HCT116 (cell line): ENCODE results near the gene RFTN1. TPM values are rescaled to one million over a fixed set of nuclear protein-coding genes. Genes with fewer than 3 reads are reported as not detected.

Source experiments
- ATAC-seq: fragments of 200-7000 bp; cut with Tn5 transposase; 2 replicates; pipeline ENCODE4 v1.9.1; 2020; ENCODE audit warnings: mild to moderate bottlenecking, moderate library complexity
- BruUV-seq: library from RNA; stranded (reverse); fragments of 400-500 nt; replicated peaks from 2 replicates; lab custom pipeline; 2021; lab: Mats Ljungman, UMichigan
- CTCF ChIA-PET: fragments of 300-600 bp; sonication (Branson Sonifier 250); formaldehyde crosslinking; loops from one replicate; lab custom pipeline; 2021; ENCODE audit warnings: antibody characterized with exemption; lab: Charles Lee
- POLR2A ChIA-PET: fragments of 300-600, 350-600 bp; sonication (Branson Sonifier 250); formaldehyde crosslinking; loops from one replicate; lab custom pipeline; 2021; ENCODE audit warnings: antibody characterized with exemption; lab: Charles Lee
- RAD21 ChIA-PET, 2 experiments: fragments of 300-600 bp; sonication (Branson Sonifier 250); formaldehyde crosslinking; loops; one replicate each; lab custom pipeline; 2023; ENCODE audit warnings: low total read pairs in 2 of 2; ENCODE audit not compliant: uncharacterized antibody in 2 of 2, unreplicated experiment in 2 of 2, low non-redundant PET in 1 of 2; lab: Charles Lee
- DNase-seq: peaks from one replicate; pipeline ENCODE4 v3.0.0-alpha.2; 2010; ENCODE audit warnings: low read depth, low spot score
- H2AFZ ChIP-seq: fragments of 200-600 bp; shearing (Covaris generic), sonication (generic); 2 replicates; pipeline ENCODE4 v1.6.1; 2017; ENCODE audit warnings: low read depth, mixed run types, mixed read lengths, antibody characterized with exemption, low read length; ENCODE audit not compliant: poor library complexity, severe bottlenecking
- H3K27ac ChIP-seq: 2 replicates; pipeline ENCODE4 v1.5.1; 2012; ENCODE audit warnings: low read depth, low read length
- H3K27me3 ChIP-seq: fragments of 200-600 bp; sonication (generic); 2 replicates; pipeline ENCODE4 v1.6.1; 2016; ENCODE audit warnings: mixed run types, low read length, mixed read lengths; ENCODE audit not compliant: insufficient read depth
- H3K36me3 ChIP-seq, 2 experiments: fragments of 200-500 bp in 1 of 2; fragments of 200-600 bp in 1 of 2; sonication (Bioruptor generic) in 1 of 2; sonication (generic) in 1 of 2; 2 replicates each; pipeline versions ENCODE4 v1.5.1 to v1.6.1; 2014 to 2016; ENCODE audit warnings: low read length in 2 of 2, inconsistent platforms in 1 of 2, mixed read lengths in 1 of 2, mixed run types in 1 of 2; ENCODE audit not compliant: insufficient read depth in 2 of 2, control insufficient read depth in 1 of 2
- H3K4me1 ChIP-seq, 2 experiments: fragments of 200-600 bp in 1 of 2; sonication (generic) in 1 of 2; 2 replicates each; pipeline versions ENCODE4 v1.5.1 to v1.6.1; 2012 to 2017; ENCODE audit warnings: low read length in 2 of 2, inconsistent platforms in 1 of 2, mild to moderate bottlenecking in 1 of 2, mixed read lengths in 1 of 2, mixed run types in 1 of 2, moderate library complexity in 1 of 2; ENCODE audit not compliant: insufficient read depth in 2 of 2, control insufficient read depth in 1 of 2
- H3K4me2 ChIP-seq: fragments of 200-600 bp; sonication (generic); 2 replicates; pipeline ENCODE4 v1.6.1; 2017; ENCODE audit warnings: mixed run types, low read length, mixed read lengths
- H3K4me3 ChIP-seq, 2 experiments: fragments of 200-600 bp in 1 of 2; sonication (generic) in 1 of 2; replicated peaks in 1 of 2; 2 replicates each; pipeline ENCODE4 v1.5.1; 2011 to 2016; ENCODE audit warnings: low read length in 2 of 2, control low read depth in 1 of 2, low read depth in 1 of 2, mild to moderate bottlenecking in 1 of 2, mixed read lengths in 1 of 2, mixed run types in 1 of 2
- H3K79me2 ChIP-seq: fragments of 200-600 bp; sonication (generic); 2 replicates; pipeline ENCODE4 v1.6.1; 2017; ENCODE audit warnings: mild to moderate bottlenecking, mixed run types, low read length, moderate library complexity, mixed read lengths; ENCODE audit not compliant: insufficient read depth
- H3K9ac ChIP-seq: fragments of 200-600 bp; sonication (generic); 2 replicates; pipeline ENCODE4 v1.6.1; 2016; ENCODE audit warnings: low read length, mixed read lengths
- H3K9me2 ChIP-seq: fragments of 200-600 bp; sonication (generic), shearing (Covaris generic); 2 replicates; pipeline ENCODE4 v1.6.1; 2017; ENCODE audit warnings: mixed run types, mild to moderate bottlenecking, moderate library complexity; ENCODE audit not compliant: insufficient read depth
- H3K9me3 ChIP-seq, 2 experiments: fragments of 200-500 bp in 1 of 2; fragments of 200-600 bp in 1 of 2; sonication (Bioruptor generic) in 1 of 2; sonication (generic) in 1 of 2; 2 replicates each; pipeline ENCODE4 v1.6.1; 2014 to 2017; ENCODE audit warnings: low read length in 2 of 2, mixed read lengths in 2 of 2, inconsistent platforms in 1 of 2, low read depth in 1 of 2, mild to moderate bottlenecking in 1 of 2, mixed run types in 1 of 2, moderate library complexity in 1 of 2; ENCODE audit not compliant: control insufficient read depth in 1 of 2, insufficient read depth in 1 of 2
- H4K20me1 ChIP-seq: fragments of 200-600 bp; sonication (generic), shearing (Covaris generic); 2 replicates; pipeline ENCODE4 v1.6.1; 2017; ENCODE audit warnings: mixed run types, mild to moderate bottlenecking, moderate library complexity; ENCODE audit not compliant: insufficient read depth
- CBX3 ChIP-seq: IDR thresholded peaks from 2 replicates; pipeline ENCODE4 v1.6.1; 2012; ENCODE audit warnings: low read depth
- EGR1 ChIP-seq: IDR thresholded peaks from 2 replicates; pipeline ENCODE4 v1.6.1; 2012; ENCODE audit warnings: low read depth
- ELF1 ChIP-seq: IDR thresholded peaks from 2 replicates; pipeline ENCODE4 v1.6.1; 2012; ENCODE audit warnings: low read depth, borderline replicate concordance
- FOSL1 ChIP-seq: IDR thresholded peaks from 2 replicates; pipeline ENCODE4 v1.6.1; 2012; ENCODE audit warnings: low read depth
- POLR2AphosphoS5 ChIP-seq: IDR thresholded peaks from 2 replicates; pipeline ENCODE4 v1.6.1; 2011; ENCODE audit warnings: mild to moderate bottlenecking, low read depth, low read length, moderate library complexity
- RAD21 ChIP-seq: IDR thresholded peaks from 2 replicates; pipeline ENCODE4 v1.6.1; 2012; ENCODE audit warnings: low read depth, mild to moderate bottlenecking
- SIN3A ChIP-seq: IDR thresholded peaks from 2 replicates; pipeline ENCODE4 v1.6.1; 2012; ENCODE audit warnings: low read depth
- SP1 ChIP-seq: IDR thresholded peaks from 2 replicates; pipeline ENCODE4 v1.6.1; 2012; ENCODE audit warnings: low read depth
- ZFX ChIP-seq: fragments of 450-650 bp; IDR thresholded peaks from 2 replicates; pipeline ENCODE4 v1.6.1; 2017
- ZNF274 ChIP-seq: fragments of 200-500 bp; sonication (Bioruptor generic); IDR thresholded peaks from 2 replicates; pipeline ENCODE4 v1.6.1; 2014; ENCODE audit warnings: mild to moderate bottlenecking, low read depth, low read length, inconsistent platforms
- intact Hi-C: fragments of 100-400 bp; cut with micrococcal nuclease; formaldehyde crosslinking; loops from 2 replicates; pipeline ENCODE4 v1.10.0; 2022
- total RNA-seq: library from RNA; stranded (reverse); gene quantifications from one replicate; pipeline ENCODE4 v1.2.1, GENCODE V29; 2021; ENCODE audit not compliant: unreplicated experiment
- TF ChIP-seq, protein P1 (sequence below), 3 experiments: fragments of 200-600 bp in 1 of 3; sonication (generic) in 1 of 3; IDR thresholded peaks in 2 of 3; conservative IDR thresholded peaks in 1 of 3; 2 replicates each; pipeline ENCODE4 v1.5.1; 2012 to 2017; ENCODE audit warnings: low read depth in 2 of 3, low read length in 2 of 3, antibody characterized with exemption in 1 of 3, borderline replicate concordance in 1 of 3, control low read depth in 1 of 3, mild to moderate bottlenecking in 1 of 3, mixed read lengths in 1 of 3, mixed run types in 1 of 3, moderate library complexity in 1 of 3; ENCODE audit not compliant: insufficient read depth in 1 of 3
- TF ChIP-seq, protein P2 (sequence below): IDR thresholded peaks from 2 replicates; pipeline ENCODE4 v1.6.1; 2012
- TF ChIP-seq, protein P3 (sequence below): IDR thresholded peaks from 2 replicates; pipeline ENCODE4 v1.6.1; 2011; ENCODE audit warnings: mild to moderate bottlenecking, low read length, moderate library complexity; ENCODE audit not compliant: insufficient replicate concordance; ENCODE audit errors: extremely low read depth
- TF ChIP-seq, protein P4 (sequence below): IDR thresholded peaks from 2 replicates; pipeline ENCODE4 v1.6.1; 2012; ENCODE audit warnings: low read depth

Gene RFTN1
- total RNA-seq, 1 experiment from 2014 or later: 3.9 TPM

DNA sequence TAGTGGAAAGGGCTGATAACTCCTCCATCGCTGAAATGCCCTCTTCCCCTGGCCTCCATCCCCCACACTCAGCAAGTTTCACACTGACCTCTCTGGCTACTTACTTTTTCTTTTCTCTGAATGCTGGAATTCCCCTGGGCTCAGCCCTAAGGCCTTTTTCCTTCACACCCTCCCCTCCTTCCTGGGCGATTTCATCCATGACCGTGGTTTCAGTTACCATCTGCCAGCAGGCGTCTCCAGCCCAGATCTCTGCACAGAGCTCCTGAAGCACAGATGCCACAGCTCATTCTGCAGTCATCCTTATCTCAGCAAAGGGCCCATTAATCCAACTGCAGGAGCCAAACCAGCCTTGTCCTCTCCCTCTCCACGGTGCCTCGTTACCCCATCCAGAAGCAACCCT is 114.0 kb downstream of the RFTN1 start (continued):
- TF ChIP-seq, protein P1, sequence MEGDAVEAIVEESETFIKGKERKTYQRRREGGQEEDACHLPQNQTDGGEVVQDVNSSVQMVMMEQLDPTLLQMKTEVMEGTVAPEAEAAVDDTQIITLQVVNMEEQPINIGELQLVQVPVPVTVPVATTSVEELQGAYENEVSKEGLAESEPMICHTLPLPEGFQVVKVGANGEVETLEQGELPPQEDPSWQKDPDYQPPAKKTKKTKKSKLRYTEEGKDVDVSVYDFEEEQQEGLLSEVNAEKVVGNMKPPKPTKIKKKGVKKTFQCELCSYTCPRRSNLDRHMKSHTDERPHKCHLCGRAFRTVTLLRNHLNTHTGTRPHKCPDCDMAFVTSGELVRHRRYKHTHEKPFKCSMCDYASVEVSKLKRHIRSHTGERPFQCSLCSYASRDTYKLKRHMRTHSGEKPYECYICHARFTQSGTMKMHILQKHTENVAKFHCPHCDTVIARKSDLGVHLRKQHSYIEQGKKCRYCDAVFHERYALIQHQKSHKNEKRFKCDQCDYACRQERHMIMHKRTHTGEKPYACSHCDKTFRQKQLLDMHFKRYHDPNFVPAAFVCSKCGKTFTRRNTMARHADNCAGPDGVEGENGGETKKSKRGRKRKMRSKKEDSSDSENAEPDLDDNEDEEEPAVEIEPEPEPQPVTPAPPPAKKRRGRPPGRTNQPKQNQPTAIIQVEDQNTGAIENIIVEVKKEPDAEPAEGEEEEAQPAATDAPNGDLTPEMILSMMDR (IDR thresholded peaks at IDR 0.05 in 2 of 3, conservative IDR thresholded peaks at IDR 0.05 in 1 of 3; ENCODE audit: borderline replicate concordance in 1 of 3, insufficient read depth in 1 of 3, low read depth in 2 of 3, low read length in 2 of 3): no peak
- TF ChIP-seq, protein P2, sequence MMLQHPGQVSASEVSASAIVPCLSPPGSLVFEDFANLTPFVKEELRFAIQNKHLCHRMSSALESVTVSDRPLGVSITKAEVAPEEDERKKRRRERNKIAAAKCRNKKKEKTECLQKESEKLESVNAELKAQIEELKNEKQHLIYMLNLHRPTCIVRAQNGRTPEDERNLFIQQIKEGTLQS: no peak
- TF ChIP-seq, protein P3, sequence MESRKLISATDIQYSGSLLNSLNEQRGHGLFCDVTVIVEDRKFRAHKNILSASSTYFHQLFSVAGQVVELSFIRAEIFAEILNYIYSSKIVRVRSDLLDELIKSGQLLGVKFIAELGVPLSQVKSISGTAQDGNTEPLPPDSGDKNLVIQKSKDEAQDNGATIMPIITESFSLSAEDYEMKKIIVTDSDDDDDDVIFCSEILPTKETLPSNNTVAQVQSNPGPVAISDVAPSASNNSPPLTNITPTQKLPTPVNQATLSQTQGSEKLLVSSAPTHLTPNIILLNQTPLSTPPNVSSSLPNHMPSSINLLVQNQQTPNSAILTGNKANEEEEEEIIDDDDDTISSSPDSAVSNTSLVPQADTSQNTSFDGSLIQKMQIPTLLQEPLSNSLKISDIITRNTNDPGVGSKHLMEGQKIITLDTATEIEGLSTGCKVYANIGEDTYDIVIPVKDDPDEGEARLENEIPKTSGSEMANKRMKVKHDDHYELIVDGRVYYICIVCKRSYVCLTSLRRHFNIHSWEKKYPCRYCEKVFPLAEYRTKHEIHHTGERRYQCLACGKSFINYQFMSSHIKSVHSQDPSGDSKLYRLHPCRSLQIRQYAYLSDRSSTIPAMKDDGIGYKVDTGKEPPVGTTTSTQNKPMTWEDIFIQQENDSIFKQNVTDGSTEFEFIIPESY: no peak

DNA sequence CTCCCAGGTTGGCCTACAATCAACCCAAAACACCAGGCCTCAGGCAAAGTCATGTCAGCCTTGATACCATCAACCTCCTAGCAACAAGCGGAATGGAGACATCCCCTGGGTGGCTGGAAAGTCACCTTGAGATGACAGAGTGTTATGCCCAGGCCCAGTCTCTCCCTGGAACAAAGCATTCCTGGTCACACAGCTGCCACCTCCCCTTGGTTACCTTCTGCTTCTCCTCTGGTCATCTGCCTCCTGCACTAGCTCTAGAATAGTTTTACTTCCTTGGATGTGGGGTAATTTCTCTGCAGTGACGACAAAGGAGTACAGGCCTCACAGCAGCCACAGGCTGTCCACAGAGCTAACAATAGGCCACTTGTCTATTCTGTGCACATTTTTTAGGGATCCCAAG is 114.9 kb downstream of the RFTN1 start:
- DNase-seq (no peak), ATAC-seq (no peak)
- Histone ChIP-seq H3K79me2 (no peaks in the 10 kb centered on the region), H3K27me3 (no peaks in the 10 kb centered on the region), H3K9me2 (no peaks in the 10 kb centered on the region), H3K4me3 (no peak overlapping the region), H3K9ac (no peak overlapping the region), H3K36me3 (no peaks in the 10 kb centered on the region), H3K4me1 (no peaks in the 10 kb centered on the region), H3K9me3 (no peaks in the 10 kb centered on the region), H3K4me2 (no peak overlapping the region), H4K20me1 (no peaks in the 10 kb centered on the region; the same call in 1 of the 2 replicates), H3K27ac (no peak overlapping the region), H2AFZ (no peak overlapping the region)
- BruUV-seq: no TSS peak
- intact Hi-C loops: no loop called here
- ChIA-PET CTCF (no interaction called here), RAD21 (no interaction called here), POLR2A (no interaction called here)
- no peak for TF ChIP-seq POLR2AphosphoS5
- no peak for TF ChIP-seq EGR1
- TF ChIP-seq, protein P4, sequence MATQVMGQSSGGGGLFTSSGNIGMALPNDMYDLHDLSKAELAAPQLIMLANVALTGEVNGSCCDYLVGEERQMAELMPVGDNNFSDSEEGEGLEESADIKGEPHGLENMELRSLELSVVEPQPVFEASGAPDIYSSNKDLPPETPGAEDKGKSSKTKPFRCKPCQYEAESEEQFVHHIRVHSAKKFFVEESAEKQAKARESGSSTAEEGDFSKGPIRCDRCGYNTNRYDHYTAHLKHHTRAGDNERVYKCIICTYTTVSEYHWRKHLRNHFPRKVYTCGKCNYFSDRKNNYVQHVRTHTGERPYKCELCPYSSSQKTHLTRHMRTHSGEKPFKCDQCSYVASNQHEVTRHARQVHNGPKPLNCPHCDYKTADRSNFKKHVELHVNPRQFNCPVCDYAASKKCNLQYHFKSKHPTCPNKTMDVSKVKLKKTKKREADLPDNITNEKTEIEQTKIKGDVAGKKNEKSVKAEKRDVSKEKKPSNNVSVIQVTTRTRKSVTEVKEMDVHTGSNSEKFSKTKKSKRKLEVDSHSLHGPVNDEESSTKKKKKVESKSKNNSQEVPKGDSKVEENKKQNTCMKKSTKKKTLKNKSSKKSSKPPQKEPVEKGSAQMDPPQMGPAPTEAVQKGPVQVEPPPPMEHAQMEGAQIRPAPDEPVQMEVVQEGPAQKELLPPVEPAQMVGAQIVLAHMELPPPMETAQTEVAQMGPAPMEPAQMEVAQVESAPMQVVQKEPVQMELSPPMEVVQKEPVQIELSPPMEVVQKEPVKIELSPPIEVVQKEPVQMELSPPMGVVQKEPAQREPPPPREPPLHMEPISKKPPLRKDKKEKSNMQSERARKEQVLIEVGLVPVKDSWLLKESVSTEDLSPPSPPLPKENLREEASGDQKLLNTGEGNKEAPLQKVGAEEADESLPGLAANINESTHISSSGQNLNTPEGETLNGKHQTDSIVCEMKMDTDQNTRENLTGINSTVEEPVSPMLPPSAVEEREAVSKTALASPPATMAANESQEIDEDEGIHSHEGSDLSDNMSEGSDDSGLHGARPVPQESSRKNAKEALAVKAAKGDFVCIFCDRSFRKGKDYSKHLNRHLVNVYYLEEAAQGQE: no peak
- TF ChIP-seq FOSL1: no peak
- TF ChIP-seq SP1: no peak
- TF ChIP-seq, protein P2: no peak
- TF ChIP-seq ELF1: no peak
- no peak for TF ChIP-seq CBX3
- no peak for TF ChIP-seq RAD21
- TF ChIP-seq ZNF274: no peak
- no peak for TF ChIP-seq SIN3A
- TF ChIP-seq, protein P1 (IDR thresholded peaks at IDR 0.05 in 2 of 3, conservative IDR thresholded peaks at IDR 0.05 in 1 of 3; ENCODE audit: borderline replicate concordance in 1 of 3, insufficient read depth in 1 of 3, low read depth in 2 of 3, low read length in 2 of 3): no peak
- TF ChIP-seq ZFX: no peak
